Thyroid gland (tissue), 4 donors: ENCODE results near the gene CTCF.

ENCODE experiments used
- CTCF ChIP-seq, 6 experiments: fragments of 200-600 bp in 3 of 6; fragments of 450-650 bp in 3 of 6; sonication (generic) in 3 of 6; IDR thresholded peaks; one replicate each; pipeline ENCODE4 v1.5.1; 2016 to 2019; ENCODE audit warnings: antibody characterized with exemption in 6 of 6, mild to moderate bottlenecking in 2 of 6, inconsistent platforms in 1 of 6, moderate library complexity in 1 of 6
- POLR2A ChIP-seq, 2 donors: fragments of 450-650 bp; IDR thresholded peaks; one replicate each; pipeline ENCODE4 v1.6.1; 2017; ENCODE audit warnings: antibody characterized with exemption in 2 of 2, mild to moderate bottlenecking in 2 of 2, moderate library complexity in 1 of 2

GRCh38 chr16:67539271-67539670, 23.1 kb upstream of the CTCF start:
- TF ChIP-seq CTCF (IDR thresholded peaks at IDR 0.05) (no peak), POLR2A (IDR thresholded peaks at IDR 0.05) (no peak)
